Sigmoid colon (tissue), 7 donors: ENCODE results near the gene CHN2. TPM values are rescaled to one million over a fixed set of nuclear protein-coding genes. Genes with fewer than 3 reads are reported as not detected.

Experiments used
- DNase-seq: peaks from one replicate; pipeline ENCODE4 v3.0.0-alpha.2; 2019
- H3K27ac ChIP-seq, 4 donors: fragments of 200-600 bp; sonication (generic); one replicate each; pipeline ENCODE4 v1.5.1; 2016 to 2019; ENCODE audit warnings: mild to moderate bottlenecking in 1 of 4
- H3K27me3 ChIP-seq, 3 donors: fragments of 200-600 bp; sonication (generic); one replicate each; pipeline ENCODE4 v1.5.1; 2019; ENCODE audit warnings: mild to moderate bottlenecking in 1 of 3
- H3K36me3 ChIP-seq, 4 donors: fragments of 200-600 bp; sonication (generic); one replicate each; pipeline ENCODE4 v1.5.1; 2016 to 2019
- H3K4me1 ChIP-seq, 4 donors: fragments of 200-600 bp; sonication (generic); one replicate each; pipeline ENCODE4 v1.5.1; 2017 to 2019
- H3K4me3 ChIP-seq, 4 donors: fragments of 200-600 bp; sonication (generic); one replicate each; pipeline ENCODE4 v1.5.1; 2017 to 2019; ENCODE audit warnings: mild to moderate bottlenecking in 2 of 4, moderate library complexity in 1 of 4
- H3K9me3 ChIP-seq, 4 donors: fragments of 200-600 bp in 3 of 4; sonication (generic) in 3 of 4; one replicate each; pipeline versions ENCODE4 v1.5.1 to v1.6.1; 2013 to 2019
- CTCF ChIP-seq, 4 experiments: fragments of 450-650 bp in 3 of 4; fragments of 200-600 bp in 1 of 4; IDR thresholded peaks; one replicate each; pipeline ENCODE4 v1.5.1; 2016 to 2019; ENCODE audit warnings: antibody characterized with exemption in 4 of 4, mild to moderate bottlenecking in 3 of 4, moderate library complexity in 2 of 4
- EP300 ChIP-seq, 4 donors: sonication (generic); formaldehyde crosslinking; IDR thresholded peaks; one replicate each; pipeline ENCODE4 v1.6.1; 2017; ENCODE audit warnings: antibody characterized with exemption in 4 of 4
- POLR2A ChIP-seq, 2 donors: fragments of 450-650 bp; IDR thresholded peaks; one replicate each; pipeline ENCODE4 v1.6.1; 2016; ENCODE audit warnings: antibody characterized with exemption in 2 of 2, mild to moderate bottlenecking in 2 of 2, moderate library complexity in 2 of 2
- POLR2AphosphoS5 ChIP-seq, 4 donors: sonication (generic); formaldehyde crosslinking; IDR thresholded peaks; one replicate each; pipeline ENCODE4 v1.6.1; 2017; ENCODE audit warnings: antibody characterized with exemption in 4 of 4
- WGBS, 2 donors: extraction: QIAGEN DNeasy Blood & Tissue Kit; methylation state at CpG; one replicate each; pipeline ENCODE4 v1.1.7; 2013; 5-methylcytosine and 5-hydroxymethylcytosine counted together
- intact Hi-C: fragments of 100-400 bp; cut with DNase I; formaldehyde crosslinking; loops from one replicate; pipeline ENCODE4 v1.15.1; 2023
- polyA plus RNA-seq, 3 donors: library from polyadenylated mRNA; stranded (reverse); fragments of 200-250 nt; gene quantifications; one replicate each; pipeline ENCODE4 v1.2.3, GENCODE V29; 2013
- total RNA-seq, 4 donors: library from RNA; depleted of rRNA; stranded (reverse); fragments of >200 nt; gene quantifications; one replicate each; pipeline ENCODE4 v1.1.0, GENCODE V29; 2016
- donor health status: healthy with polysubstance abuse.
- donor health status: Bipolar disorder and iron deficiency.
- donor health status: healthy.

CHN2 gene
- total and polyA plus RNA-seq, 7 donors = 4.2 to 37.7 (median 15.8) TPM

- 81% methylated on average over 2 of the region's 2 CpGs for WGBS, 2 donors
- DNase-seq = no peak
- H3K27me3 ChIP-seq = no peaks in the 10 kb centered on the region
- TF ChIP-seq POLR2A (IDR thresholded peaks at IDR 0.05) (no peak), CTCF (IDR thresholded peaks at IDR 0.05) (no peak), EP300 (IDR thresholded peaks at IDR 0.05) (no peak), POLR2AphosphoS5 (IDR thresholded peaks at IDR 0.05) (no peak)
- peaks cover 0 to 36% (median 7%) of the 10 kb centered on the region in 4 donors for H3K36me3 ChIP-seq
- H3K9me3 ChIP-seq = no peaks in the 10 kb centered on the region
- no peaks in the 10 kb centered on the region for H3K4me1 ChIP-seq
- intact Hi-C loops = no loop called here
- no peak overlapping the region for H3K27ac ChIP-seq
- no peak overlapping the region for H3K4me3 ChIP-seq
These were observed 307.6 kb downstream of the CHN2 start for GRCh38 chr7:29502133-29502532.

GRCh38 chr7:29505931-29506330, 311.4 kb downstream of the CHN2 start:
- peaks cover 0 to 54% (median 9%) of the 10 kb centered on the region in 4 donors for H3K36me3 ChIP-seq
- H3K27me3 ChIP-seq = no peaks in the 10 kb centered on the region
- H3K4me1 ChIP-seq = no peaks in the 10 kb centered on the region
- no peak overlapping the region for H3K4me3 ChIP-seq
- WGBS, 2 donors = 85 to 92% methylated on average over 4 of the region's 4 CpGs
- DNase-seq = no peak
- TF ChIP-seq POLR2AphosphoS5 (IDR thresholded peaks at IDR 0.05) (no peak), CTCF (IDR thresholded peaks at IDR 0.05) (no peak), EP300 (IDR thresholded peaks at IDR 0.05) (no peak)
- intact Hi-C loops = no loop called here
- H3K9me3 ChIP-seq = no peaks in the 10 kb centered on the region
- no peak overlapping the region for H3K27ac ChIP-seq

GRCh38 chr7:29508608-29509007, 314.0 kb downstream of the CHN2 start:
- H3K4me3 ChIP-seq = no peak overlapping the region
- H3K9me3 ChIP-seq = no peaks in the 10 kb centered on the region
- DNase-seq = no peak
- intact Hi-C loops = no loop called here
- H3K27me3 ChIP-seq = no peaks in the 10 kb centered on the region
- TF ChIP-seq POLR2A (IDR thresholded peaks at IDR 0.05) (no peak), POLR2AphosphoS5 (IDR thresholded peaks at IDR 0.05) (no peak), CTCF (IDR thresholded peaks at IDR 0.05) (no peak), EP300 (IDR thresholded peaks at IDR 0.05) (no peak)
- H3K36me3 ChIP-seq = peaks cover 0 to 45% (median 11%) of the 10 kb centered on the region in 4 donors
- no peaks in the 10 kb centered on the region for H3K4me1 ChIP-seq
- no peak overlapping the region for H3K27ac ChIP-seq
- WGBS, 2 donors = 35 to 76% methylated on average over 5 of the region's 5 CpGs

- Histone ChIP-seq H3K27me3 (no peaks in the 10 kb centered on the region), H3K36me3 (peaks cover 0 to 34% (median 9%) of the 10 kb centered on the region in 4 donors), H3K27ac (no peak overlapping the region), H3K4me1 (no peaks in the 10 kb centered on the region), H3K4me3 (no peak overlapping the region), H3K9me3 (no peaks in the 10 kb centered on the region)
- TF ChIP-seq EP300 (IDR thresholded peaks at IDR 0.05) (no peak), POLR2AphosphoS5 (IDR thresholded peaks at IDR 0.05) (no peak), CTCF (IDR thresholded peaks at IDR 0.05) (no peak), POLR2A (IDR thresholded peaks at IDR 0.05) (no peak)
- intact Hi-C loops = no loop called here
- 83 to 93% methylated on average over 4 of the region's 4 CpGs for WGBS, 2 donors
- DNase-seq = no peak
These were observed 315.5 kb downstream of the CHN2 start for GRCh38 chr7:29510028-29510427.

GRCh38 chr7:29511337-29511736, 316.8 kb downstream of the CHN2 start:
- H3K4me1 ChIP-seq = no peaks in the 10 kb centered on the region
- H3K36me3 ChIP-seq = peaks cover 0 to 26% (median 6%) of the 10 kb centered on the region in 4 donors
- WGBS, 2 donors = 27 to 46% methylated on average over 1 of the region's 1 CpG
- H3K4me3 ChIP-seq = no peak overlapping the region
- no peak overlapping the region for H3K27ac ChIP-seq
- intact Hi-C loops = no loop called here
- no peaks in the 10 kb centered on the region for H3K27me3 ChIP-seq
- TF ChIP-seq EP300 (IDR thresholded peaks at IDR 0.05) = no peak
- no peak for TF ChIP-seq CTCF (IDR thresholded peaks at IDR 0.05)
- no peak for TF ChIP-seq POLR2AphosphoS5 (IDR thresholded peaks at IDR 0.05)
- TF ChIP-seq POLR2A (IDR thresholded peaks at IDR 0.05) = no peak
- no peaks in the 10 kb centered on the region for H3K9me3 ChIP-seq
- no peak for DNase-seq
